HFFc6 (cell line): Measurements from ENCODE around the gene PRR22. TPM values are rescaled to one million over a fixed set of nuclear protein-coding genes. Genes with fewer than 3 reads are reported as not detected.

Experiments used
- DNase-seq: peaks from one replicate; pipeline ENCODE4 v3.0.0-alpha.2; 2018
- H3K27ac Mint-ChIP-seq: 2 replicates; pipeline ENCODE4 v1.8.0; 2020; ENCODE audit warnings: mild to moderate bottlenecking, mixed read lengths
- H3K27me3 Mint-ChIP-seq: 2 replicates; pipeline ENCODE4 v1.8.0; 2021; ENCODE audit warnings: mild to moderate bottlenecking, moderate library complexity, mixed read lengths; ENCODE audit not compliant: insufficient read depth
- H3K36me3 Mint-ChIP-seq: 2 replicates; pipeline ENCODE4 v1.8.0; 2021; ENCODE audit warnings: low read depth, mixed read lengths
- H3K4me1 Mint-ChIP-seq: 2 replicates; pipeline ENCODE4 v1.8.0; 2020; ENCODE audit warnings: low read depth, mixed read lengths
- H3K4me3 Mint-ChIP-seq: 2 replicates; pipeline ENCODE4 v1.8.0; 2020; ENCODE audit warnings: mild to moderate bottlenecking, moderate library complexity, mixed read lengths
- H3K9me3 Mint-ChIP-seq: 2 replicates; pipeline ENCODE4 v1.8.0; 2020; ENCODE audit warnings: mild to moderate bottlenecking, mixed read lengths
- total RNA-seq, 6 experiments: library from RNA; stranded (reverse); fragmentation: NEBNext Ultra II Directional; extraction: Animal tissue kit (Norgen Biotek cat#: 25700); gene quantifications; 2 replicates in 1 of 6; 3 replicates in 5 of 6; pipeline ENCODE4 v1.2.3, GENCODE V29; 2021
- TF ChIP-seq, protein P1 (sequence below): fragments of 200-600 bp; sonication (generic); IDR thresholded peaks from 2 replicates; pipeline ENCODE4 v1.5.0; 2021; ENCODE audit warnings: antibody characterized with exemption, mild to moderate bottlenecking

The PRR22 gene
- total RNA-seq, 6 experiments from 2014 or later: 0.92 to 1.6 (median 1.4) TPM

DNA sequence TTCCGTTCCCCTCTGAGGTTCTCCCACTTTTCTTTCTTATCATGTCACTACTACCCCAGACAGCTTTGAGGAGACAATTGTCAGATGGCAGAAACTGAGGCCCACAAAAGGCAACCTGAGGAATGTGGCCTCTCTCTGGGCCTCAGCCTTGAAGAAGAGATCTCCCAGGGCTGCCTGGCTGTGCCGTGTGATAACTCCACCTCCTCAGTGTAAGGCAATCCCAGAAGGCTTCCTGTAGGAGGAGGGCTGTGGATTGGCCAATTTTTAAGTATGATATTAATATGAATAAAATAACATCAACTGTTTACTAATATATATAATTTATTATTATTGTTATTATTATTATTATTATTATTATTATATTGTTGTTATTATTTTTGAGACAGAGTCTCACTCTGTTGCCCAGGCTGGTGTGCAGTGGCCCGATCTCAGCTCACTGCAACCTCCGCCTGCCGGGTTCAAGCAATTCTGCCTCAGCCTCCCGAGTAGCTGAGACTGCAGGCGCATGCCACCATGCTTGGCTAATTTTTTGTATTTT lies 10.9 kb upstream of the PRR22 start:
- DNase-seq: no peak
- peaks cover 9% of the 10 kb centered on the region for H3K4me1 Mint-ChIP-seq
- no peak overlapping the region for H3K27ac Mint-ChIP-seq
- H3K27me3 Mint-ChIP-seq: peaks cover 10% of the 10 kb centered on the region
- no peak overlapping the region for H3K4me3 Mint-ChIP-seq
- peaks cover 8% of the 10 kb centered on the region for H3K36me3 Mint-ChIP-seq
- TF ChIP-seq, protein P1, sequence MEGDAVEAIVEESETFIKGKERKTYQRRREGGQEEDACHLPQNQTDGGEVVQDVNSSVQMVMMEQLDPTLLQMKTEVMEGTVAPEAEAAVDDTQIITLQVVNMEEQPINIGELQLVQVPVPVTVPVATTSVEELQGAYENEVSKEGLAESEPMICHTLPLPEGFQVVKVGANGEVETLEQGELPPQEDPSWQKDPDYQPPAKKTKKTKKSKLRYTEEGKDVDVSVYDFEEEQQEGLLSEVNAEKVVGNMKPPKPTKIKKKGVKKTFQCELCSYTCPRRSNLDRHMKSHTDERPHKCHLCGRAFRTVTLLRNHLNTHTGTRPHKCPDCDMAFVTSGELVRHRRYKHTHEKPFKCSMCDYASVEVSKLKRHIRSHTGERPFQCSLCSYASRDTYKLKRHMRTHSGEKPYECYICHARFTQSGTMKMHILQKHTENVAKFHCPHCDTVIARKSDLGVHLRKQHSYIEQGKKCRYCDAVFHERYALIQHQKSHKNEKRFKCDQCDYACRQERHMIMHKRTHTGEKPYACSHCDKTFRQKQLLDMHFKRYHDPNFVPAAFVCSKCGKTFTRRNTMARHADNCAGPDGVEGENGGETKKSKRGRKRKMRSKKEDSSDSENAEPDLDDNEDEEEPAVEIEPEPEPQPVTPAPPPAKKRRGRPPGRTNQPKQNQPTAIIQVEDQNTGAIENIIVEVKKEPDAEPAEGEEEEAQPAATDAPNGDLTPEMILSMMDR: no peak
- H3K9me3 Mint-ChIP-seq: peaks cover 4% of the 10 kb centered on the region; the same call in 1 of the 2 replicates

DNA sequence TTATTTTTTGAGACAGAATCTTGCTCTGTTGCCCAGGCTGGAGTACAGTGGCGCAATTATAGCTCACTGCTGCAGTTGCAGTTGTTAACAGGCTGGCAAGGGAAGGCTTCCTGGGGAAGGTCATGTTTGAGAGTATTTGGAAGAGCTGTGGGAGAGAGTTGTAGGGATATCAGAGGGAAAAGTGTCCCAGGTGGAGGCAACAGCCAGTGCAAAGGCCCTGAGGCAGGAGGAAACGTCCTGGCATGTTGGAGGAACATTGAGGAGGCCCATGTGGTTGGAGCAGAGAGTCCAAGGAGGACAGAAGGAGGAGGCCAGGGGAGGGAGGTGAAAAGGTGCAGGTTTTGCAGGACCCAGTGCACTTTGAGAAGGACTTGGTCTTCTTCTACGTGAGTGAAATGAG lies 8.6 kb upstream of the PRR22 start:
- peaks cover 15% of the 10 kb centered on the region for H3K4me1 Mint-ChIP-seq
- no peak overlapping the region for H3K27ac Mint-ChIP-seq
- H3K36me3 Mint-ChIP-seq: peaks cover 19% of the 10 kb centered on the region
- peaks cover 4% of the 10 kb centered on the region; the same call in 1 of the 2 replicates for H3K9me3 Mint-ChIP-seq
- DNase-seq: no peak
- TF ChIP-seq, protein P1: no peak
- peaks cover 10% of the 10 kb centered on the region for H3K27me3 Mint-ChIP-seq
- no peak overlapping the region for H3K4me3 Mint-ChIP-seq

DNA sequence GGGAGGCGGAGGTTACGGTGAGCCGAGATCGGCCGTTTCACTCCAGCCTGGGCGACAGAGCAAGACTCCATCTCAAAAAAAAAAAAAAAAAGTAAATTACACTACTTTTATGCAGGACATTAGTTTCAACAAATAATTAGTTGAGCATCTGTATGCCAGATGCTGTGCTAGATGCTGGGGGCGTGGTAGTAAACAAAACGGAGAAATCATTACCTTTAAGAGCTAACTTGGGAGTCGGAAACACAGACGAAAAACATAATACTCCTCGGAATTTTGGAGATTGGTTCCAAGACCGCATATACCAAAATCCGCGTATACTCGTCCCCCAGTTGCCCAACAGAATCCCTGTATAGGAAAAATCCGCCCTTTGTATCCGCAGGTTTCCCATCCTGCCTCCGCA lies 7.7 kb upstream of the PRR22 start:
- H3K9me3 Mint-ChIP-seq: peaks cover 4% of the 10 kb centered on the region; the same call in 1 of the 2 replicates
- TF ChIP-seq, protein P1: no peak
- peaks cover 20% of the 10 kb centered on the region for H3K36me3 Mint-ChIP-seq
- peaks cover 10% of the 10 kb centered on the region for H3K27me3 Mint-ChIP-seq
- peaks cover 15% of the 10 kb centered on the region for H3K4me1 Mint-ChIP-seq
- H3K4me3 Mint-ChIP-seq: no peak overlapping the region
- no peak overlapping the region for H3K27ac Mint-ChIP-seq
- DNase-seq: no peak

DNA sequence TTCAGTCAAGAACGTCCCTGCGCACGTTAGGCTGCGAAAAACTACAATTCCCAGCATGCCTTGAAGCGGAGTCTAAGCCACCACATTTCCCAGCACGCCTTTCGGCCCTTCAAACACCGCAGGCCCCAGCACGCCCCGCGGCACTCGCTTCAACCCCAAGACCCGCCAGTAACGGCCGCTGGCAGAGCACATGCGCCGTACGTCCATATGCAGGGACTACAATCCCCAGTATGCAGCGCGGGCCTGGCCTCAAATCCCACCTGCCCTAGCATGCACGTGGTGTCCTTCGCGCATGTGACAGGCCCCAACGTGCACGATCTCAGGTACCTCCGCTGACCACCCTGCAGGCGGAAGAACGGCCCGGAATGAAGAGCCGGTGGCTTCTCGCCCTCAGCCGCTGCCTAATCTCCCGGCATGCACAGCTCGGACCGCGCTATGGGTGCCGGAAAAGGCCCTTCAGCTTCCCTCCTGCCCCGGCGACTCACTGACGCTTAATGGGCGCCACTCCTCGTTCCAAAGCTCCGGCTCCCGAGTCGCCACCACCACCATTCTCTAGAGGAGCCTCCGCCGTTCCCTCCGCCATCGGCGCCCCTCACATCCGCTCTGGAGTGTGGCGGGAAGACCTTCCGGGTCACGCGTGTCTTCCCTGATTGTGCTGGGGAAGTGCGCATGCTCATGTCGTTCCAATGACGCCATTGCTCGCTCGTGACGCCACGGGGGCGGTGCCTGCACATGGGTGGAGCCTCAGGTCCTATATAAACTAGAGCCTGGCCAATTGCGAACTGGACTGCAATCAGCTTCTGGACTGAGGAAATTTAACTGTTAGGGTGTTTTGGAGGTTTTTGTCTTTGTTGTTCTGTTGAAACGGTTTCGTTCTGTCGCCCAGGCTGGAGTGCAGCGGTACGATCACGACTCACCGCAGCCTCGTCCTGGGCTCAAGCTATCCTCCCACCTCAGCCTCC lies 6.3 kb upstream of the PRR22 start, which contains the start of gene DUS3L:
Gene DUS3L (minus strand): TSS at position 605 of the 962 bp plus-strand sequence. CDS start 22 bp downstream, at position 583.
- H3K4me1 Mint-ChIP-seq: peaks cover 15% of the 10 kb centered on the region
- peaks cover 5% of the 10 kb centered on the region for H3K27me3 Mint-ChIP-seq
- peaks cover 4% of the 10 kb centered on the region; the same call in 1 of the 2 replicates for H3K9me3 Mint-ChIP-seq
- peaks cover 29% of the 10 kb centered on the region for H3K36me3 Mint-ChIP-seq
- H3K4me3 Mint-ChIP-seq: peak within 1 kb of the TSS; percentile 99
- TF ChIP-seq, protein P1: no peak
- DNase-seq: peak; percentile 97
- H3K27ac Mint-ChIP-seq: peak within 1 kb of the TSS; percentile 100

DNA sequence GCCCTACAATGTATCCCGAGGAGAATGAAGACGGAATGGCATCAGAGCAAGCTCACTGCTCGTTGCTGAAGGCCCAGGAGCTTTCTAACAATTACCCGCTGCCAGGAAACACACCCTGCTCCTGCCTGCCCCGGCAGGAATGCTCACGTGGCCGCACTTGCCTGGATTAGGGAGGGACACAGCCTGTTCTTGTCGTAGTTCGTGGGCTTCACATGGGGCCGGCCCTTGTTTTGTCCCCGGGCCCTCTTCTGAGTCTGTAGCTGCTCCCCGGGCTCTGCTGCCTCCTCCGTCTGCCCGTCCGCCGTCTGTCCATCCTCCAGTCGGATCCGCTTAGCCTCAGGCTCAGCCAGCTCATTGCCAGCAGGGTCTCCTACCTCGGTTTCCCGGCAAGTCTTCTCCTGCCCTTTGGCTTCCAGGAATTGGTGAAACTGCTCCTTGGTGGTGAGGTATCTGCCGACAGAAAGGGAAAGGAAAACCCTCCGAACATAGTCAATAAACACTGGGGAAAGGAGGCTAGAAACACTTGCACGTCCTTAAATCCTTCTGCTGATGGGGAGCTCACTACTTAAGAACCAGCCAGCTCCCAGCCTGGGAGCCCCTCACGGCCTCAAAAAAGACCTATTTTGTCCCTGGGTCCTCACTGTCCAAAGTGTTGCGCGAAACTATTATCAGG lies 5.5 kb upstream of the PRR22 start:
- Mint-ChIP-seq H3K4me3 (peak overlapping the region; percentile 99), H3K36me3 (peaks cover 30% of the 10 kb centered on the region), H3K9me3 (peaks cover 4% of the 10 kb centered on the region; the same call in 1 of the 2 replicates), H3K27me3 (peaks cover 5% of the 10 kb centered on the region), H3K4me1 (peaks cover 15% of the 10 kb centered on the region), H3K27ac (peak overlapping the region; percentile 100)
- TF ChIP-seq, protein P1: no peak
- DNase-seq: no peak
